ENCODE data around the gene C10orf53.

C10orf53 gene

DNA sequence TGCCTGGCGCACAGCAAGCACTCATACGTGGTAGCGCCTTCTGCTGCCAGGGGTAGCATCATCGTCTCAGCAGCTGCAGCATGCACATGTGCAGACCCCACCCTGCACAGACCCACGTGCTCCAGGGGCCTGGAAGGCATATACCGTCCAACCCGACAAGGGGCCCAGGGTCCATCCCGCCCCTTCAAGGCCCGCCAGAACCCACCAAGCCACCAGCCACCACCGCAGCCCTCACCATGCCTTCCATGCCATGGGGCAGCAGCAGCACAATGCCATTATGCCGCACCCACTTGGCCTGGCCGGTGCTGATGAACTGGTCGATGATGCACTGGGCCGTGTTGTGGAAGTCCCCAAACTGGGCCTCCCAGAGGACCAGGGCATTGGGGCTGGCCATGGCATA is 60.0 kb downstream of the C10orf53 start:
- H3K9me3 ChIP-seq (ENCODE audit: control insufficient read depth, insufficient read depth, low read depth, low read length), result no peaks in the 10 kb centered on the region
- ChIA-PET POLR2A (no interaction called here), CTCF (interaction anchor here (0.5 kb wide), 1 partner anchor 585 kb away, joined by 4 read pairs; no protein-coding TSS in a partner anchor)
- TF ChIP-seq ZNF341 (tag by site-specific recombination; IDR thresholded peaks at IDR 0.05; ENCODE audit: low read depth) (no peak), ZNF155 (tag by site-specific recombination; IDR thresholded peaks at IDR 0.05) (no peak), MZF1 (tag by site-specific recombination; IDR thresholded peaks at IDR 0.05; ENCODE audit: borderline replicate concordance) (no peak), ZFHX2 (tag by site-specific recombination; conservative IDR thresholded peaks at IDR 0.05) (no peak), ZNF169 (tag by site-specific recombination; IDR thresholded peaks at IDR 0.05) (no peak), ZNF670 (tag by site-specific recombination; IDR thresholded peaks at IDR 0.05; ENCODE audit: low read depth) (no peak)
- peaks cover 4 to 23% of the 10 kb centered on the region in 2 experiments; a peak in 2 of 3 replicates for H3K36me3 ChIP-seq (ENCODE audit: control insufficient read depth in 2 of 2, insufficient read depth in 1 of 2, low read length in 2 of 2)
- no peak overlapping the region for H3K4me3 ChIP-seq (ENCODE audit: low read depth, low read length)
- no peak overlapping the region for H3K27ac ChIP-seq (ENCODE audit: extremely low read depth, low read depth, low read length)
- H3K4me1 ChIP-seq (ENCODE audit: control insufficient read depth, insufficient read depth, low read length), result no peaks in the 10 kb centered on the region

DNA sequence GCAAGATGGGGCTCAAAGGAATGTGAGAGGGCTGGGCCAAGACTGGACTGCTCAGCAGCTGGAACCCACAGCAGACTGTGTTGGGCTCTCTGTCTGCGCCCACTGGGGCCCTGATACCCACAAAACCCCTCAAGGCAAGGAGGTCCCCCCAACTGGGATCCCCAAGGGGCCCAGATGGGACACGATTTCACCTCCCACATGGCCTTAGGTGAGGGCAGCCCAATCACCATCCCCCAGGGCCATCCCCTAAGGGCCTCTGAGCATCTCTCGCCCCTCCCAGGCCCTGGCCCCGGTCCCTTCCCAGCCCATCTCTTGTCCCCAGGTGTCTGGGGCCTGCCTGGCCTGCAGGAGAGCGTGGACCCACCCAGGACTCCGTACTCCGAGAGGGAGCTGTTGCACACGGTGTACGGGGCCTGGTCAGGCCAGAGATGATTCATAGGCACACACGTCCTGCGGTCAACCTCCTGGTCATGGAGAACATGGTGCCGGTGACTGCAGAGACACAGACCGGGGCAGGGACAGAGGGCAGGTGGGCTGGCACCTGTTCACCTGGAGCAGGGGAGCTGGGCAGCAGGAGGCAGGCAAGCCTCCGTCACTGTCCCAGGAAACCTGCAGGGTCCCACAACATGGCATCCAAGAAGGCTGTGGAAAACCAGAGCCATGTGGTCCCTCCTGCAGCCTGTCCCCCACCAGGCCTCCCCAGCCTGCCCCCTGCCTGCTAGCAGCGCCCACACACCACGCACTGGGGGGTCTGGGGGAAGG is 61.1 kb downstream of the C10orf53 start:
- POLR2A ChIA-PET, result no interaction called here
- Histone ChIP-seq H3K4me1 (ENCODE audit: control insufficient read depth, insufficient read depth, low read length) (no peaks in the 10 kb centered on the region), H3K36me3 (ENCODE audit: control insufficient read depth in 2 of 2, insufficient read depth in 1 of 2, low read length in 2 of 2) (peaks cover 4 to 34% of the 10 kb centered on the region in 2 experiments; a peak in 2 of 3 replicates)

DNA sequence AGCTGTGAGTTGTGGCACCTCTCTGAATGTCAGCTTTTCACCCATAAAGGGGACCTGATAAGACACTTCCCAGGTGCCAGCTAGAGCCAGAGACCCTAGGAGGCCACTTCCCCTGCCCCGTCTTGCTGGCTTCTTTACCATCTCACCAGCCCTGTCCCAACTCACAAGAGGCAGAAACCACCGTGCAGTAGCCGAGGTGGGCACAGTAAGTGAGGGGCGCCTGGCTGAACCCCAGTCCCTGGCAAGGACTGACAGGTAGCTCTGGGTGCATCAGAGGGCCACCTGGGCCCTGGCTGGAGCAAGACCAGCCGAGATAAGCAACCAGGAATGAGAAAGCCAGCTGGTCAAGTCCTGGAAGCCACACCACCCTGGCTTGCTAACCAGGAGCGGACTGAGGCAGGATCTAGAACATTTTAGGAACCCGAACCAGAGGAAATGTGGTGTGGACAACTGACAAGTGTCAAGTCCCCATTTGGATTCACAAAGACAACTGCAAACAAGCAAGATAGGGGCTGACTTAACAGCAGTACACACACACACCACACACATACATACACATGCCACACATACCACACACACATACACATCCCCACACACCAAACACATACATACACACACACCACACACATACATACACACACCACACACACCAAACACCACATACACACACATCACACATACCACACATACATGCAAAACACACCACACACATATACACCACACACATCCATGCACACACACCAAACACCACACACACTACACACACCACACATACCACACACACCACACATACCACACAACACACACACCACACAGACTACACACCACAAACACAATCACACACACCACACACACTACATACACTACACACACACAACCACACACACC is 61.9 kb downstream of the C10orf53 start:
- H3K36me3 ChIP-seq (ENCODE audit: control insufficient read depth in 2 of 2, insufficient read depth in 1 of 2, low read length in 2 of 2), result peaks cover 4 to 35% of the 10 kb centered on the region in 2 experiments; a peak in 2 of 3 replicates
- TF ChIP-seq, protein P1, sequence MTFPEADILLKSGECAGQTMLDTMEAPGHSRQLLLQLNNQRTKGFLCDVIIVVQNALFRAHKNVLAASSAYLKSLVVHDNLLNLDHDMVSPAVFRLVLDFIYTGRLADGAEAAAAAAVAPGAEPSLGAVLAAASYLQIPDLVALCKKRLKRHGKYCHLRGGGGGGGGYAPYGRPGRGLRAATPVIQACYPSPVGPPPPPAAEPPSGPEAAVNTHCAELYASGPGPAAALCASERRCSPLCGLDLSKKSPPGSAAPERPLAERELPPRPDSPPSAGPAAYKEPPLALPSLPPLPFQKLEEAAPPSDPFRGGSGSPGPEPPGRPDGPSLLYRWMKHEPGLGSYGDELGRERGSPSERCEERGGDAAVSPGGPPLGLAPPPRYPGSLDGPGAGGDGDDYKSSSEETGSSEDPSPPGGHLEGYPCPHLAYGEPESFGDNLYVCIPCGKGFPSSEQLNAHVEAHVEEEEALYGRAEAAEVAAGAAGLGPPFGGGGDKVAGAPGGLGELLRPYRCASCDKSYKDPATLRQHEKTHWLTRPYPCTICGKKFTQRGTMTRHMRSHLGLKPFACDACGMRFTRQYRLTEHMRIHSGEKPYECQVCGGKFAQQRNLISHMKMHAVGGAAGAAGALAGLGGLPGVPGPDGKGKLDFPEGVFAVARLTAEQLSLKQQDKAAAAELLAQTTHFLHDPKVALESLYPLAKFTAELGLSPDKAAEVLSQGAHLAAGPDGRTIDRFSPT (tag by site-specific recombination; IDR thresholded peaks at IDR 0.05), result peak; percentile 13; the same call in 1 of the 2 replicates
- TF ChIP-seq ZNF239 (tag by site-specific recombination; IDR thresholded peaks at IDR 0.05) (peak; percentile 52; the same call in 1 of the 2 replicates), MYNN (tag by site-specific recombination; IDR thresholded peaks at IDR 0.05; ENCODE audit: borderline replicate concordance) (no peak), ZNF76 (tag by site-specific recombination; IDR thresholded peaks at IDR 0.05; ENCODE audit: borderline replicate concordance, low read depth) (0 out of 2 replicates have a peak, but pooled peaks have one; percentile 14), ZNF2 (tag by site-specific recombination; IDR thresholded peaks at IDR 0.05) (0 out of 2 replicates have a peak, but pooled peaks have one; percentile 51), ZNF274 (IDR thresholded peaks at IDR 0.05; ENCODE audit: low read length) (no peak), ZNF274 (tag by site-specific recombination; IDR thresholded peaks at IDR 0.05; ENCODE audit: borderline replicate concordance) (peak; percentile 65; the same call in 1 of the 2 replicates), ZNF707 (tag by site-specific recombination; IDR thresholded peaks at IDR 0.05) (peak; percentile 28; the same call in 1 of the 2 replicates)
- TF ChIP-seq, protein P2, sequence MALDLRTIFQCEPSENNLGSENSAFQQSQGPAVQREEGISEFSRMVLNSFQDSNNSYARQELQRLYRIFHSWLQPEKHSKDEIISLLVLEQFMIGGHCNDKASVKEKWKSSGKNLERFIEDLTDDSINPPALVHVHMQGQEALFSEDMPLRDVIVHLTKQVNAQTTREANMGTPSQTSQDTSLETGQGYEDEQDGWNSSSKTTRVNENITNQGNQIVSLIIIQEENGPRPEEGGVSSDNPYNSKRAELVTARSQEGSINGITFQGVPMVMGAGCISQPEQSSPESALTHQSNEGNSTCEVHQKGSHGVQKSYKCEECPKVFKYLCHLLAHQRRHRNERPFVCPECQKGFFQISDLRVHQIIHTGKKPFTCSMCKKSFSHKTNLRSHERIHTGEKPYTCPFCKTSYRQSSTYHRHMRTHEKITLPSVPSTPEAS (tag by site-specific recombination; IDR thresholded peaks at IDR 0.05), result peak; percentile 73
- TF ChIP-seq, protein P3, sequence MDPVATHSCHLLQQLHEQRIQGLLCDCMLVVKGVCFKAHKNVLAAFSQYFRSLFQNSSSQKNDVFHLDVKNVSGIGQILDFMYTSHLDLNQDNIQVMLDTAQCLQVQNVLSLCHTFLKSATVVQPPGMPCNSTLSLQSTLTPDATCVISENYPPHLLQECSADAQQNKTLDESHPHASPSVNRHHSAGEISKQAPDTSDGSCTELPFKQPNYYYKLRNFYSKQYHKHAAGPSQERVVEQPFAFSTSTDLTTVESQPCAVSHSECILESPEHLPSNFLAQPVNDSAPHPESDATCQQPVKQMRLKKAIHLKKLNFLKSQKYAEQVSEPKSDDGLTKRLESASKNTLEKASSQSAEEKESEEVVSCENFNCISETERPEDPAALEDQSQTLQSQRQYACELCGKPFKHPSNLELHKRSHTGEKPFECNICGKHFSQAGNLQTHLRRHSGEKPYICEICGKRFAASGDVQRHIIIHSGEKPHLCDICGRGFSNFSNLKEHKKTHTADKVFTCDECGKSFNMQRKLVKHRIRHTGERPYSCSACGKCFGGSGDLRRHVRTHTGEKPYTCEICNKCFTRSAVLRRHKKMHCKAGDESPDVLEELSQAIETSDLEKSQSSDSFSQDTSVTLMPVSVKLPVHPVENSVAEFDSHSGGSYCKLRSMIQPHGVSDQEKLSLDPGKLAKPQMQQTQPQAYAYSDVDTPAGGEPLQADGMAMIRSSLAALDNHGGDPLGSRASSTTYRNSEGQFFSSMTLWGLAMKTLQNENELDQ (tag by site-specific recombination; IDR thresholded peaks at IDR 0.05; ENCODE audit: low read depth), result no peak
- no peak overlapping the region for H3K27ac ChIP-seq (ENCODE audit: extremely low read depth, low read depth, low read length)
- CTCF ChIA-PET, result interaction anchor here (0.5 kb wide), 1 partner anchor 1248 kb away, joined by 3 read pairs; no protein-coding TSS in a partner anchor
- H3K4me1 ChIP-seq (ENCODE audit: control insufficient read depth, insufficient read depth, low read length), result no peaks in the 10 kb centered on the region
- H3K4me3 ChIP-seq (ENCODE audit: low read depth, low read length), result no peak overlapping the region
- POLR2A ChIA-PET, result no interaction called here
- no peaks in the 10 kb centered on the region for H3K9me3 ChIP-seq (ENCODE audit: control insufficient read depth, insufficient read depth, low read depth, low read length)

More for the DNA sequence above, 61.1 kb downstream of the C10orf53 start:
- H3K27ac ChIP-seq (ENCODE audit: extremely low read depth, low read depth, low read length), result no peak overlapping the region
- H3K4me3 ChIP-seq (ENCODE audit: low read depth, low read length), result no peak overlapping the region
- no peaks in the 10 kb centered on the region for H3K9me3 ChIP-seq (ENCODE audit: control insufficient read depth, insufficient read depth, low read depth, low read length)
- TF ChIP-seq ZNF341 (tag by site-specific recombination; IDR thresholded peaks at IDR 0.05; ENCODE audit: low read depth), result no peak
- TF ChIP-seq GLIS2 (tag by site-specific recombination; IDR thresholded peaks at IDR 0.05), result 0 out of 2 replicates have a peak, but pooled peaks have one; percentile 29
- TF ChIP-seq ZNF114 (tag by site-specific recombination; IDR thresholded peaks at IDR 0.05), result no peak
- TF ChIP-seq GLIS1 (tag by site-specific recombination; IDR thresholded peaks at IDR 0.05), result peak; percentile 89
- TF ChIP-seq ZNF146 (tag by site-specific recombination; IDR thresholded peaks at IDR 0.05), result no peak
- TF ChIP-seq ZNF530 (tag by site-specific recombination; IDR thresholded peaks at IDR 0.05; ENCODE audit: low read depth), result no peak
- TF ChIP-seq, protein P4, sequence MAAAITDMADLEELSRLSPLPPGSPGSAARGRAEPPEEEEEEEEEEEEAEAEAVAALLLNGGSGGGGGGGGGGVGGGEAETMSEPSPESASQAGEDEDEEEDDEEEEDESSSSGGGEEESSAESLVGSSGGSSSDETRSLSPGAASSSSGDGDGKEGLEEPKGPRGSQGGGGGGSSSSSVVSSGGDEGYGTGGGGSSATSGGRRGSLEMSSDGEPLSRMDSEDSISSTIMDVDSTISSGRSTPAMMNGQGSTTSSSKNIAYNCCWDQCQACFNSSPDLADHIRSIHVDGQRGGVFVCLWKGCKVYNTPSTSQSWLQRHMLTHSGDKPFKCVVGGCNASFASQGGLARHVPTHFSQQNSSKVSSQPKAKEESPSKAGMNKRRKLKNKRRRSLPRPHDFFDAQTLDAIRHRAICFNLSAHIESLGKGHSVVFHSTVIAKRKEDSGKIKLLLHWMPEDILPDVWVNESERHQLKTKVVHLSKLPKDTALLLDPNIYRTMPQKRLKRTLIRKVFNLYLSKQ (tag by site-specific recombination; IDR thresholded peaks at IDR 0.05; ENCODE audit: borderline replicate concordance), result no peak
- no peak for TF ChIP-seq GLI4 (tag by site-specific recombination; IDR thresholded peaks at IDR 0.05)
- no peak for TF ChIP-seq ZFP37 (tag by site-specific recombination; IDR thresholded peaks at IDR 0.05)
- no peak for TF ChIP-seq ZNF548 (tag by site-specific recombination; IDR thresholded peaks at IDR 0.05)
- no peak for TF ChIP-seq RBAK (tag by site-specific recombination; IDR thresholded peaks at IDR 0.05)
- CTCF ChIA-PET, result interaction anchor here (0.5 to 0.6 kb wide), 2 partner anchors 914 to 1248 kb away, joined by 3 to 4 read pairs; no protein-coding TSS in a partner anchor
